ENCODE measurements around the gene LNX1. TPM values are rescaled to one million over a fixed set of nuclear protein-coding genes. Genes with fewer than 3 reads are reported as not detected.

LNX1 gene
- total RNA-seq, 1 donor from 2014 or later: 0.10 TPM

- DNase-seq: peak; percentile 57
- Mint-ChIP-seq H3K4me1 (ENCODE audit: low read depth, unreplicated experiment) (peaks cover 27% of the 10 kb centered on the region), H3K36me3 (ENCODE audit: unreplicated experiment) (no peaks in the 10 kb centered on the region), H3K4me3 (ENCODE audit: unreplicated experiment) (peak overlapping the region; percentile 85), H3K9me3 (ENCODE audit: unreplicated experiment) (peaks cover 2% of the 10 kb centered on the region), H3K27me3 (ENCODE audit: unreplicated experiment) (no peaks in the 10 kb centered on the region), H3K27ac (ENCODE audit: unreplicated experiment) (peak overlapping the region; percentile 76)
- TF ChIP-seq CTCF (IDR thresholded peaks at IDR 0.05; ENCODE audit: partially characterized antibody, unreplicated experiment): no peak
Measured at GRCh38 chr4:53592686-53593501, 1.6 kb upstream of the LNX1 start.

DNA sequence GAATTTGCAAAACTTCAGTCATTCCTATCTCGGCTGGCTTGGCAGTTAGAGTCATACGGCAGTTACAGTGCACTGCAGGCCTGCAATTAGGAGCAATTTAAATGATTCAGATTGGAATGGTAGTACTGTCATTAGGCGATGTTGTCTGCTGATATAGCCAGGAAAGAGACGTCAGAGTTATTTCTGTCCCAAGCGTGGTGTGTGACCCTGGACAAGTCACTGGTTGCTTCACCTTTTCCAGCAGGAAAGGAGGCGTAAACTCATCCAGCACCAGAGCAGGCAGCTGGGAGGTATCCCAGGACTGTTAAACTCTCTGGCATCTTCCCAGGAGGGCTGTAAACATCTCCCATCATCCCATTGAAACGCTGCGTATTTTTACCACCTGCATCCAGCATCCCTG lies 836 bp upstream of the LNX1 start:
- DNase-seq: no peak
- Mint-ChIP-seq H3K27ac (ENCODE audit: unreplicated experiment) (peak overlapping the region; percentile 76), H3K4me1 (ENCODE audit: low read depth, unreplicated experiment) (peaks cover 27% of the 10 kb centered on the region), H3K4me3 (ENCODE audit: unreplicated experiment) (peak overlapping the region; percentile 85), H3K9me3 (ENCODE audit: unreplicated experiment) (peaks cover 2% of the 10 kb centered on the region), H3K27me3 (ENCODE audit: unreplicated experiment) (no peaks in the 10 kb centered on the region), H3K36me3 (ENCODE audit: unreplicated experiment) (no peaks in the 10 kb centered on the region)
- no peak for TF ChIP-seq CTCF (IDR thresholded peaks at IDR 0.05; ENCODE audit: partially characterized antibody, unreplicated experiment)

DNA sequence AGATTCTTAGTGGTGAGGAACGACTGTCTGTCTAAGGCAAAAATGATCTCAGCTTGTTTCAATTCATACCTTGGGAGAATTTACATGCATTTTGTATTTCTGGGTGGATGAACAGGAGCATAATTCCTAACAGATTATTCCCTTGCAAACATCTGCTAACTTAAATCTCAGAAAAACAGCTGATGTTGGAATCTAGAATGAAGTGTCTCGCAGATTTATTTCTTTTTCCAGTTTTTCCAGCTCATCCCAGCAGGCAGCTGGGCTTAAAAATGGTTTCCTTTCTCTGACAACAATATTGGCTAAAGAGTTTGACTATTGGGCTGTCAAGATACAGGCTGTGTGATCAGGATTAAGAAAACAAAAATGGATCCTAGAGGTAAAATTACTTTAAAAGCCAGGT lies 1.1 kb downstream of the LNX1 start:
- no peak for DNase-seq
- no peak for TF ChIP-seq CTCF (IDR thresholded peaks at IDR 0.05; ENCODE audit: partially characterized antibody, unreplicated experiment)
- Mint-ChIP-seq H3K27ac (ENCODE audit: unreplicated experiment) (no peak overlapping the region), H3K4me3 (ENCODE audit: unreplicated experiment) (no peak overlapping the region), H3K9me3 (ENCODE audit: unreplicated experiment) (peaks cover 2% of the 10 kb centered on the region), H3K36me3 (ENCODE audit: unreplicated experiment) (no peaks in the 10 kb centered on the region), H3K27me3 (ENCODE audit: unreplicated experiment) (no peaks in the 10 kb centered on the region), H3K4me1 (ENCODE audit: low read depth, unreplicated experiment) (peaks cover 27% of the 10 kb centered on the region)

GRCh38 chr4:53589511-53589910 lies 1.8 kb downstream of the LNX1 start:
- DNase-seq: no peak
- no peak overlapping the region for H3K27ac Mint-ChIP-seq (ENCODE audit: unreplicated experiment)
- no peak for TF ChIP-seq CTCF (IDR thresholded peaks at IDR 0.05; ENCODE audit: partially characterized antibody, unreplicated experiment)
- no peak overlapping the region for H3K4me3 Mint-ChIP-seq (ENCODE audit: unreplicated experiment)
- H3K4me1 Mint-ChIP-seq (ENCODE audit: low read depth, unreplicated experiment): peaks cover 27% of the 10 kb centered on the region
- peaks cover 2% of the 10 kb centered on the region for H3K9me3 Mint-ChIP-seq (ENCODE audit: unreplicated experiment)
- H3K27me3 Mint-ChIP-seq (ENCODE audit: unreplicated experiment): no peaks in the 10 kb centered on the region
- no peaks in the 10 kb centered on the region for H3K36me3 Mint-ChIP-seq (ENCODE audit: unreplicated experiment)

- DNase-seq: no peak
- Mint-ChIP-seq H3K4me3 (ENCODE audit: unreplicated experiment) (no peak overlapping the region), H3K36me3 (ENCODE audit: unreplicated experiment) (no peaks in the 10 kb centered on the region), H3K9me3 (ENCODE audit: unreplicated experiment) (no peaks in the 10 kb centered on the region), H3K27ac (ENCODE audit: unreplicated experiment) (no peak overlapping the region), H3K4me1 (ENCODE audit: low read depth, unreplicated experiment) (peaks cover 20% of the 10 kb centered on the region), H3K27me3 (ENCODE audit: unreplicated experiment) (no peaks in the 10 kb centered on the region)
- no peak for TF ChIP-seq CTCF (IDR thresholded peaks at IDR 0.05; ENCODE audit: partially characterized antibody, unreplicated experiment)
Measured at GRCh38 chr4:53587135-53587534, 4.2 kb downstream of the LNX1 start.
